NT2/D1 (cell line): ENCODE results near the gene OPRL1.

Source experiments
- SUZ12 ChIP-seq: IDR thresholded peaks from 2 replicates; pipeline ENCODE4 v1.6.1; 2011; ENCODE audit not compliant: insufficient read length, insufficient read depth; ENCODE audit errors: extremely low read depth
- YY1 ChIP-seq: IDR thresholded peaks from 2 replicates; pipeline ENCODE4 v1.6.1; 2011; ENCODE audit not compliant: insufficient read length, insufficient read depth
- ZNF274 ChIP-seq: IDR thresholded peaks from 2 replicates; pipeline ENCODE4 v1.6.1; 2011; ENCODE audit warnings: mild to moderate bottlenecking, low read depth, low read length

DNA sequence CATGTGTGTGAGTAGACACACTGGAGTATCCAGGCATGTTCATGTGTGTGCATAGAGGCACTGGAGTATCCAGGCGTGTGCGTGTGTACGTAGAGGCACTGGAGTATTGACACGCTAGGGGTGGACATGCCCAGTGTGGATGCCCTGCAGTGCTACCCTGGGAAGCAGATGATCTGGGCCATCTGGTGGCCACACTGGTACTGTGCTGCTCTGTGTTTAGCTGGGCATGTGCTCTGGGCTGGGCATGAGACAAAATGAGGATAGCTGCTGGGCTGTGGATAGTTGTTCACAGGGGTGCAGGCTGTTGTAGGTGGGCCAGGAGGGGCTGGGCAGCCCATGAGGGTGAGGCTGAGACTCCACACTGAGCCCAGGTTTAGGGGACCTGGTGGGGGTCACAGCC, 51.5 kb downstream of the OPRL1 start:
- TF ChIP-seq ZNF274 (no peak), YY1 (no peak), SUZ12 (no peak)
